HEK293 (cell line): ENCODE results near the gene SEPTIN12.

ENCODE experiments used
- GLIS1 ChIP-seq: fragments of 450-650 bp; formaldehyde crosslinking; IDR thresholded peaks from 2 replicates; pipeline ENCODE4 v1.5.1; 2016; ENCODE audit warnings: missing biosample characterization, missing genetic modification characterization
- KLF10 ChIP-seq: fragments of 450-650 bp; IDR thresholded peaks from 2 replicates; pipeline ENCODE4 v1.5.1; 2018; ENCODE audit warnings: missing biosample characterization, mild to moderate bottlenecking, missing genetic modification characterization
- KLF7 ChIP-seq: fragments of 450-650 bp; formaldehyde crosslinking; IDR thresholded peaks from 2 replicates; pipeline ENCODE4 v1.5.1; 2016; ENCODE audit warnings: missing biosample characterization, missing genetic modification characterization, borderline replicate concordance
- PBX3 ChIP-seq: sonication (generic); formaldehyde crosslinking; IDR thresholded peaks from 2 replicates; pipeline ENCODE4 v1.8.1; 2022; ENCODE audit warnings: mild to moderate bottlenecking, moderate library complexity, missing genetic modification reagents
- PRDM1 ChIP-seq: fragments of 450-650 bp; formaldehyde crosslinking; IDR thresholded peaks from 2 replicates; pipeline ENCODE4; 2016; ENCODE audit warnings: missing biosample characterization, missing genetic modification characterization
- ZFP3 ChIP-seq: fragments of 450-650 bp; formaldehyde crosslinking; IDR thresholded peaks from 2 replicates; pipeline ENCODE4 v1.5.1; 2016; ENCODE audit warnings: low read depth, missing biosample characterization, missing genetic modification characterization
- ZNF121 ChIP-seq: fragments of 450-650 bp; formaldehyde crosslinking; IDR thresholded peaks from 2 replicates; pipeline ENCODE4 v1.5.1; 2016; ENCODE audit warnings: missing biosample characterization, missing genetic modification characterization
- ZNF138 ChIP-seq: fragments of 450-650 bp; formaldehyde crosslinking; IDR thresholded peaks from 2 replicates; pipeline ENCODE4 v1.5.1; 2016; ENCODE audit warnings: missing biosample characterization, missing genetic modification characterization, borderline replicate concordance
- ZNF157 ChIP-seq: fragments of 450-650 bp; formaldehyde crosslinking; IDR thresholded peaks from 2 replicates; pipeline ENCODE4 v1.5.1; 2016; ENCODE audit warnings: missing biosample characterization, missing genetic modification characterization
- ZNF184 ChIP-seq: fragments of 450-650 bp; IDR thresholded peaks from 2 replicates; pipeline ENCODE4 v1.5.1; 2018; ENCODE audit warnings: missing biosample characterization, mild to moderate bottlenecking, missing genetic modification characterization
- ZNF223 ChIP-seq: fragments of 450-650 bp; formaldehyde crosslinking; IDR thresholded peaks from 2 replicates; pipeline ENCODE4 v1.5.1; 2016; ENCODE audit warnings: missing biosample characterization, missing genetic modification characterization
- ZNF274 ChIP-seq, 2 experiments: fragments of 200-500 bp in 1 of 2; fragments of 450-650 bp in 1 of 2; sonication (Bioruptor generic) in 1 of 2; formaldehyde crosslinking in 1 of 2; IDR thresholded peaks; 2 replicates each; pipeline versions ENCODE4 v1.5.1 to v1.6.1; 2014 to 2016; ENCODE audit warnings: borderline replicate concordance in 1 of 2, inconsistent platforms in 1 of 2, low read length in 1 of 2, missing biosample characterization in 1 of 2, missing genetic modification characterization in 1 of 2
- ZNF354C ChIP-seq: fragments of 450-650 bp; formaldehyde crosslinking; IDR thresholded peaks from 2 replicates; pipeline ENCODE4 v1.5.1; 2016; ENCODE audit warnings: missing biosample characterization, missing genetic modification characterization, low read depth, borderline replicate concordance
- ZNF391 ChIP-seq: fragments of 450-650 bp; formaldehyde crosslinking; IDR thresholded peaks from 2 replicates; pipeline ENCODE4 v1.5.1; 2016; ENCODE audit warnings: low read depth, missing biosample characterization, missing genetic modification characterization, borderline replicate concordance
- ZNF394 ChIP-seq: fragments of 450-650 bp; formaldehyde crosslinking; IDR thresholded peaks from 2 replicates; pipeline ENCODE4 v1.5.1; 2016; ENCODE audit warnings: missing biosample characterization, missing genetic modification characterization, mild to moderate bottlenecking, moderate library complexity, borderline replicate concordance
- ZNF416 ChIP-seq: fragments of 450-650 bp; formaldehyde crosslinking; IDR thresholded peaks from 2 replicates; pipeline ENCODE4 v1.5.1; 2016; ENCODE audit warnings: missing biosample characterization, missing genetic modification characterization
- ZNF621 ChIP-seq: fragments of 450-650 bp; formaldehyde crosslinking; IDR thresholded peaks from 2 replicates; pipeline ENCODE4 v1.5.1; 2017; ENCODE audit warnings: missing biosample characterization, missing genetic modification characterization
- ZNF645 ChIP-seq: fragments of 450-650 bp; formaldehyde crosslinking; IDR thresholded peaks from 2 replicates; pipeline ENCODE4; 2016; ENCODE audit warnings: missing biosample characterization, missing genetic modification characterization
- ZNF660 ChIP-seq: fragments of 450-650 bp; IDR thresholded peaks from 2 replicates; pipeline ENCODE4 v1.5.1; 2018; ENCODE audit warnings: missing biosample characterization, mild to moderate bottlenecking, missing genetic modification characterization
- ZNF76 ChIP-seq: fragments of 450-650 bp; formaldehyde crosslinking; IDR thresholded peaks from 2 replicates; pipeline ENCODE4; 2016; ENCODE audit warnings: low read depth, missing biosample characterization, missing genetic modification characterization, borderline replicate concordance
- ZNF837 ChIP-seq: fragments of 450-650 bp; formaldehyde crosslinking; IDR thresholded peaks from 2 replicates; pipeline ENCODE4 v1.5.1; 2016; ENCODE audit warnings: missing biosample characterization, missing genetic modification characterization
- ZNF843 ChIP-seq: fragments of 450-650 bp; formaldehyde crosslinking; IDR thresholded peaks from 2 replicates; pipeline ENCODE4 v1.5.1; 2016; ENCODE audit warnings: missing biosample characterization, missing genetic modification characterization
- ZSCAN30 ChIP-seq: fragments of 450-650 bp; IDR thresholded peaks from 2 replicates; pipeline ENCODE4 v1.5.1; 2018; ENCODE audit warnings: missing biosample characterization, mild to moderate bottlenecking, missing genetic modification characterization, moderate library complexity
- ZSCAN4 ChIP-seq: fragments of 450-650 bp; formaldehyde crosslinking; IDR thresholded peaks from 2 replicates; pipeline ENCODE4 v1.5.1; 2017; ENCODE audit warnings: missing biosample characterization, missing genetic modification characterization
- ZXDB ChIP-seq: fragments of 450-650 bp; formaldehyde crosslinking; IDR thresholded peaks from 2 replicates; pipeline ENCODE4 v1.5.1; 2016; ENCODE audit warnings: missing biosample characterization, missing genetic modification characterization
- TF ChIP-seq, protein P1 (sequence below): fragments of 450-650 bp; formaldehyde crosslinking; optimal IDR thresholded peaks from 2 replicates; pipeline ENCODE3; 2016; ENCODE audit warnings: missing biosample characterization, mild to moderate bottlenecking, missing genetic modification characterization
- TF ChIP-seq, protein P2 (sequence below): fragments of 450-650 bp; formaldehyde crosslinking; IDR thresholded peaks from 2 replicates; pipeline ENCODE4 v1.5.1; 2016; ENCODE audit warnings: missing biosample characterization, missing genetic modification characterization
- TF ChIP-seq, protein P3 (sequence below): fragments of 450-650 bp; formaldehyde crosslinking; IDR thresholded peaks from 2 replicates; pipeline ENCODE4 v1.5.1; 2017; ENCODE audit warnings: missing biosample characterization, missing genetic modification characterization
- TF ChIP-seq, protein P4 (sequence below): fragments of 450-650 bp; formaldehyde crosslinking; IDR thresholded peaks from 2 replicates; pipeline ENCODE4 v1.5.1; 2016; ENCODE audit warnings: missing biosample characterization, missing genetic modification characterization

Gene SEPTIN12

DNA sequence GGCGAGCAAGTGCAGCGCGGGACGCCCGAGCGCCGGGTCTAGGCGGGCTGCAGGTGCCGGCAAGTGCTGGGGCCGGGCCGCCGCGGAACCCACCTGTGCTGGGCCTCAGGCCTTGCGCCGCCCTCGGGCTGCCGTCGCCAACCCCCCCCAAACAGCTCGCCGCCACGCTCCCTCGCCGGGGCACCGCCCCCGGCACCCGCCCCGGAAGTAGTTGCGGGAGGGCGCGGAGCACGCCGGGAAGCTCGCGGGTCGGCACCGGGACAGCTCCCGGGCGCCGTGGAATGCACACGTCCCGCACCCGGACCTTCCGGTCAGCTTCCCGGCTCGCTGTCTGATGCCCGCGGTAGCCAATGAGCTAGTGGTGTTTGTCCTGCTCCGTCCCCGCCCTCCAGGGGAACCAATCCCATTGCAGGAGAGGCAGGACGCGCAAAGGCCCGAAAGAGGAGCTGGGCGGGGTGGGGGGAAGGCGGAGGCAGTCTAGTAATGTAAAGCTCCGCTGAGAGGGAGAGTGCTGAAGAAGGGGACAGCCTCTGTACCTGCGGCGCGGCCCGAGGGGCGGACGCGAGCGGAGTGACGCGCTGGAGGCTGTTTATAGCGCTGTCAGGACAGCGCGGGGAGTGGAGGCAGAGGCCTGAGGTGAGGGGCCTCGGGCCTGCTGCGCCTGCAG, 53.9 kb downstream of the SEPTIN12 start, which contains the start of the genes ANKS3 and DNAAF8 (continued):
- TF ChIP-seq ZNF138 (no peak), ZSCAN4 (tag by site-specific recombination) (no peak), ZNF121 (tag by site-specific recombination) (no peak), KLF7 (tag by site-specific recombination) (no peak), ZNF416 (no peak), ZFP3 (no peak), ZNF76 (tag by site-specific recombination) (peak; percentile 96), ZNF837 (tag by site-specific recombination) (no peak), ZNF157 (tag by site-specific recombination) (no peak), GLIS1 (tag by site-specific recombination) (no peak; the same call in 1 of the 2 replicates), ZNF621 (tag by site-specific recombination) (no peak), ZNF394 (tag by site-specific recombination) (no peak), ZNF391 (tag by site-specific recombination) (no peak), ZNF645 (no peak), ZNF184 (tag by site-specific recombination) (0 out of 2 replicates have a peak, but pooled peaks have one; percentile 28), PBX3 (peak; percentile 79), ZXDB (tag by site-specific recombination) (peak; percentile 71; the same call in 1 of the 2 replicates), ZNF274 (IDR thresholded peaks at IDR 0.05; ENCODE audit: low read length) (no peak), ZNF274 (tag by site-specific recombination; IDR thresholded peaks at IDR 0.05; ENCODE audit: borderline replicate concordance) (no peak), ZNF354C (tag by site-specific recombination) (no peak), ZNF660 (tag by site-specific recombination) (peak; percentile 70), ZNF223 (no peak), PRDM1 (tag by site-specific recombination) (no peak), KLF10 (tag by site-specific recombination) (peak; percentile 95), ZNF843 (tag by site-specific recombination) (no peak), ZSCAN30 (tag by site-specific recombination) (peak; percentile 89)
- TF ChIP-seq, protein P1, sequence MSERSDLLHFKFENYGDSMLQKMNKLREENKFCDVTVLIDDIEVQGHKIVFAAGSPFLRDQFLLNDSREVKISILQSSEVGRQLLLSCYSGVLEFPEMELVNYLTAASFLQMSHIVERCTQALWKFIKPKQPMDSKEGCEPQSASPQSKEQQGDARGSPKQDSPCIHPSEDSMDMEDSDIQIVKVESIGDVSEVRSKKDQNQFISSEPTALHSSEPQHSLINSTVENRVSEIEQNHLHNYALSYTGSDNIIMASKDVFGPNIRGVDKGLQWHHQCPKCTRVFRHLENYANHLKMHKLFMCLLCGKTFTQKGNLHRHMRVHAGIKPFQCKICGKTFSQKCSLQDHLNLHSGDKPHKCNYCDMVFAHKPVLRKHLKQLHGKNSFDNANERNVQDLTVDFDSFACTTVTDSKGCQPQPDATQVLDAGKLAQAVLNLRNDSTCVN (tag by site-specific recombination) = peak; percentile 87
- TF ChIP-seq, protein P2, sequence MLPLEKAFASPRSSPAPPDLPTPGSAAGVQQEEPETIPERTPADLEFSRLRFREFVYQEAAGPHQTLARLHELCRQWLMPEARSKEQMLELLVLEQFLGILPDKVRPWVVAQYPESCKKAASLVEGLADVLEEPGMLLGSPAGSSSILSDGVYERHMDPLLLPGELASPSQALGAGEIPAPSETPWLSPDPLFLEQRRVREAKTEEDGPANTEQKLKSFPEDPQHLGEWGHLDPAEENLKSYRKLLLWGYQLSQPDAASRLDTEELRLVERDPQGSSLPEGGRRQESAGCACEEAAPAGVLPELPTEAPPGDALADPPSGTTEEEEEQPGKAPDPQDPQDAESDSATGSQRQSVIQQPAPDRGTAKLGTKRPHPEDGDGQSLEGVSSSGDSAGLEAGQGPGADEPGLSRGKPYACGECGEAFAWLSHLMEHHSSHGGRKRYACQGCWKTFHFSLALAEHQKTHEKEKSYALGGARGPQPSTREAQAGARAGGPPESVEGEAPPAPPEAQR = no peak
- TF ChIP-seq, protein P3, sequence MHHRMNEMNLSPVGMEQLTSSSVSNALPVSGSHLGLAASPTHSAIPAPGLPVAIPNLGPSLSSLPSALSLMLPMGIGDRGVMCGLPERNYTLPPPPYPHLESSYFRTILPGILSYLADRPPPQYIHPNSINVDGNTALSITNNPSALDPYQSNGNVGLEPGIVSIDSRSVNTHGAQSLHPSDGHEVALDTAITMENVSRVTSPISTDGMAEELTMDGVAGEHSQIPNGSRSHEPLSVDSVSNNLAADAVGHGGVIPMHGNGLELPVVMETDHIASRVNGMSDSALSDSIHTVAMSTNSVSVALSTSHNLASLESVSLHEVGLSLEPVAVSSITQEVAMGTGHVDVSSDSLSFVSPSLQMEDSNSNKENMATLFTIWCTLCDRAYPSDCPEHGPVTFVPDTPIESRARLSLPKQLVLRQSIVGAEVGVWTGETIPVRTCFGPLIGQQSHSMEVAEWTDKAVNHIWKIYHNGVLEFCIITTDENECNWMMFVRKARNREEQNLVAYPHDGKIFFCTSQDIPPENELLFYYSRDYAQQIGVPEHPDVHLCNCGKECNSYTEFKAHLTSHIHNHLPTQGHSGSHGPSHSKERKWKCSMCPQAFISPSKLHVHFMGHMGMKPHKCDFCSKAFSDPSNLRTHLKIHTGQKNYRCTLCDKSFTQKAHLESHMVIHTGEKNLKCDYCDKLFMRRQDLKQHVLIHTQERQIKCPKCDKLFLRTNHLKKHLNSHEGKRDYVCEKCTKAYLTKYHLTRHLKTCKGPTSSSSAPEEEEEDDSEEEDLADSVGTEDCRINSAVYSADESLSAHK = no peak
- TF ChIP-seq, protein P4, sequence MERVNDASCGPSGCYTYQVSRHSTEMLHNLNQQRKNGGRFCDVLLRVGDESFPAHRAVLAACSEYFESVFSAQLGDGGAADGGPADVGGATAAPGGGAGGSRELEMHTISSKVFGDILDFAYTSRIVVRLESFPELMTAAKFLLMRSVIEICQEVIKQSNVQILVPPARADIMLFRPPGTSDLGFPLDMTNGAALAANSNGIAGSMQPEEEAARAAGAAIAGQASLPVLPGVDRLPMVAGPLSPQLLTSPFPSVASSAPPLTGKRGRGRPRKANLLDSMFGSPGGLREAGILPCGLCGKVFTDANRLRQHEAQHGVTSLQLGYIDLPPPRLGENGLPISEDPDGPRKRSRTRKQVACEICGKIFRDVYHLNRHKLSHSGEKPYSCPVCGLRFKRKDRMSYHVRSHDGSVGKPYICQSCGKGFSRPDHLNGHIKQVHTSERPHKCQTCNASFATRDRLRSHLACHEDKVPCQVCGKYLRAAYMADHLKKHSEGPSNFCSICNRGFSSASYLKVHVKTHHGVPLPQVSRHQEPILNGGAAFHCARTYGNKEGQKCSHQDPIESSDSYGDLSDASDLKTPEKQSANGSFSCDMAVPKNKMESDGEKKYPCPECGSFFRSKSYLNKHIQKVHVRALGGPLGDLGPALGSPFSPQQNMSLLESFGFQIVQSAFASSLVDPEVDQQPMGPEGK (tag by site-specific recombination) = peak; percentile 76
